Muscle layer of duodenum (tissue), 2 donors: ENCODE results near the gene ABCA10.

Experiments
- H3K27ac ChIP-seq: one replicate; pipeline ENCODE4 v1.7.0; 2013; ENCODE audit warnings: mild to moderate bottlenecking, low read length
- H3K27me3 ChIP-seq: one replicate; pipeline ENCODE4 v1.7.0; 2013; ENCODE audit warnings: low read depth, mild to moderate bottlenecking, control low read depth, low read length
- H3K36me3 ChIP-seq, 2 donors: one replicate each; pipeline ENCODE4 v1.7.0; 2013; ENCODE audit warnings: low read length in 2 of 2, control low read depth in 1 of 2, mild to moderate bottlenecking in 1 of 2; ENCODE audit not compliant: insufficient read depth in 2 of 2, control insufficient read depth in 1 of 2
- H3K4me1 ChIP-seq, 2 donors: one replicate each; pipeline ENCODE4 v1.7.0; 2013; ENCODE audit warnings: low read length in 2 of 2, mild to moderate bottlenecking in 2 of 2, control low read depth in 1 of 2, moderate library complexity in 1 of 2; ENCODE audit not compliant: insufficient read depth in 2 of 2, control insufficient read depth in 1 of 2
- H3K4me3 ChIP-seq, 2 donors: one replicate each; pipeline ENCODE4 v1.7.0; 2013; ENCODE audit warnings: low read length in 2 of 2, low read depth in 1 of 2, mild to moderate bottlenecking in 1 of 2
- H3K9me3 ChIP-seq, 2 donors: one replicate each; pipeline ENCODE4 v1.7.0; 2013; ENCODE audit warnings: low read length in 2 of 2, control low read depth in 1 of 2, mild to moderate bottlenecking in 1 of 2; ENCODE audit not compliant: control insufficient read depth in 1 of 2
- donor health status: healthy.

Gene ABCA10

GRCh38 chr17:69130627-69131296 is 97.9 kb downstream of the ABCA10 start:
- Histone ChIP-seq H3K36me3 (peaks cover 6 to 16% of the 10 kb centered on the region in 2 donors), H3K9me3 (no peaks in the 10 kb centered on the region), H3K27ac (no peak overlapping the region), H3K27me3 (no peaks in the 10 kb centered on the region), H3K4me3 (no peak overlapping the region), H3K4me1 (no peaks in the 10 kb centered on the region)

DNA sequence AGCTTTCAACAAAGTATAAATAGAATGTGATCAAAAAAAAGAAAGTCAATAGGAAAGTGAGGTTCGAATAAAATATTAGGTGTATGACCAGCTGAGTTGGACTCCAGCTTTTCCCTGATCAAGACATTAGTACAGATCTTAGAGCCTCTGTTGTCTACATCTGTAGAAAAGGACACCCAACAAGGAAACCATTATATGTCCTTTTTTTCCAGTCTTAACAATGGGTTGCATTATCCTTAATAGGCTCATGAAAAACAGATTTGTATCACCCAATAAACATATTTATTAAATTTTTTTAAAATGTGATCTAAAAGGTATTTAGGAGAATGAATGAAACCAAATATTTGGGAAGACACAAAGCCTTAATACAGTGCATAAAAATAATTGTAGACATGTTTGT is 105.0 kb downstream of the ABCA10 start:
- Histone ChIP-seq H3K36me3 (peaks cover 0 to 4% of the 10 kb centered on the region in 2 donors), H3K9me3 (no peaks in the 10 kb centered on the region), H3K4me3 (no peak overlapping the region), H3K27ac (no peak overlapping the region), H3K4me1 (peaks cover 2 to 5% of the 10 kb centered on the region in 2 donors), H3K27me3 (no peaks in the 10 kb centered on the region)

GRCh38 chr17:69122065-69122464 is 106.6 kb downstream of the ABCA10 start:
- Histone ChIP-seq H3K27ac (no peak overlapping the region), H3K4me1 (peaks cover 8 to 10% of the 10 kb centered on the region in 2 donors), H3K36me3 (peaks cover 0 to 4% of the 10 kb centered on the region in 2 donors), H3K4me3 (no peak overlapping the region), H3K9me3 (no peaks in the 10 kb centered on the region), H3K27me3 (no peaks in the 10 kb centered on the region)

DNA sequence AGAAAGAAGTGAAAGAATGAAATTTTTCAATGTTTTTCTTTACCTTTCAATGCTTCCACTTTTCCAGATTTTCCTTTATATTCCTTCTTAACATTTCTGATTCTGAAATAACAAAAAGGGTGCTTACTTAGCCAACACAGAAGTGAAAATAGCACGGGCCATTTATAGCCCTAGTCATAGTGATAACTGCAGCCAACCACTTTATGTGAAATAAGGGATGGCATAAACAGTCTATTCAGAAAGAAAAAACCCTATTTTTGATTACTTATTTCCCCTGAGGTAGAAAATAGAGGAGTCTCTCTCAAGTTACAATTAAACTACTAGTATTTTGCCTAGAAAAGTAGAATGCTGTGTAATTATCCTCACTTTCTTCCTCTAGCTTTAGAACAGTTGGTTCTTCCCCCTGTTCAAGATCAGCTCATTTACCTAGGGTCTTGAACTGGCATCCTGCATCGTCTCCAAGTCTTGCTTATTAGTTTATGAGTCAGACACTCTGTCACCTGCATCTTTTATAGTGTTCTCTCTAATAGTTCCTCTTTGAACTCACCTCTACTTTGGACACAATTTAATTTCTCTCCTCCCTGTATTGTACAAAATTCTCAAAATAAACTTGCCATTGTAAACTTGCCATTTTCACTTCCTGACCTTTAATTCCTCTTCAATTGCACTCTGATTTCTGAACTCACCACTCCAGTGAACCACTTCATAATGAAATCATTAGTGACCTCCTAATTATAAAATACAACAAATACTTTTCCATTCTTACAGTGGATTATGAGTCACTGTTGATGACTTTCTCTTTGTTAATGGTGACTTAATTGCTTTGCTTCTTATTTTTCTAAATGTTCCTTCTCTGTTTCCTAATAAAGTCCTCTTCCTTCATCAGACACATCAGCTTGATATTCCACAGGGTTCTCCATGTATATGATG is 110.5 kb downstream of the ABCA10 start:
- H3K4me3 ChIP-seq: no peak overlapping the region
- peaks cover 0 to 4% of the 10 kb centered on the region in 2 donors for H3K36me3 ChIP-seq
- H3K27me3 ChIP-seq: no peaks in the 10 kb centered on the region
- peaks cover 8 to 16% of the 10 kb centered on the region in 2 donors for H3K4me1 ChIP-seq
- H3K27ac ChIP-seq: no peak overlapping the region
- no peaks in the 10 kb centered on the region for H3K9me3 ChIP-seq

- H3K4me3 ChIP-seq: no peak overlapping the region
- H3K27me3 ChIP-seq: no peaks in the 10 kb centered on the region
- H3K36me3 ChIP-seq: peaks cover 0 to 5% of the 10 kb centered on the region in 2 donors
- H3K27ac ChIP-seq: no peak overlapping the region
- no peaks in the 10 kb centered on the region for H3K9me3 ChIP-seq
- H3K4me1 ChIP-seq: peaks cover 0 to 6% of the 10 kb centered on the region in 2 donors
Measured at GRCh38 chr17:69111794-69112193, 116.8 kb downstream of the ABCA10 start.

- Histone ChIP-seq H3K27me3 (no peaks in the 10 kb centered on the region), H3K4me1 (no peaks in the 10 kb centered on the region), H3K27ac (no peak overlapping the region), H3K9me3 (no peaks in the 10 kb centered on the region), H3K4me3 (no peak overlapping the region), H3K36me3 (peaks cover 0 to 5% of the 10 kb centered on the region in 2 donors)
Measured at GRCh38 chr17:69105907-69106730, 122.5 kb downstream of the ABCA10 start.

GRCh38 chr17:69103557-69104233 is 124.9 kb downstream of the ABCA10 start:
- Histone ChIP-seq H3K36me3 (no peaks in the 10 kb centered on the region), H3K27ac (no peak overlapping the region), H3K4me3 (no peak overlapping the region), H3K4me1 (no peaks in the 10 kb centered on the region), H3K27me3 (no peaks in the 10 kb centered on the region), H3K9me3 (no peaks in the 10 kb centered on the region)

DNA sequence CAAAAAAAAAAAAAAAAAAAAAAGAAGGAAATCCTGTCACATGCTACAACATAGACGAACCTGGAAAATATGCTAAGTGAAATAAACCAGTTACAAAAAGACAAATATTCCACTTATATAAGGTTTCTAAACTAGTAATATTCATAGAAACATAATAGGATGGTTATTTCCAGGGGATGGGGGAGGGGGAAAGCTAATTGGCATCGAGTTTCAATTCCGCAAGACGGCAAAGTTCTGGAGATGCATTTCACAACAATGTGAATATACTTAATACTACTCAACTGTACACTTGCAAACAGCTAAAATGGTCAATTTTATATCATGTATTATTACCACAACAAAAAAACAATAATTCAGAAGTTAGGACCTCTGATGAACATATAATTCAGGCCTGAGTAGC is 130.0 kb downstream of the ABCA10 start:
- no peaks in the 10 kb centered on the region for H3K4me1 ChIP-seq
- H3K27ac ChIP-seq: no peak overlapping the region
- H3K27me3 ChIP-seq: no peaks in the 10 kb centered on the region
- no peak overlapping the region for H3K4me3 ChIP-seq
- no peaks in the 10 kb centered on the region for H3K9me3 ChIP-seq
- no peaks in the 10 kb centered on the region for H3K36me3 ChIP-seq
